WTC11 (cell line): ENCODE data around the gene ZNF74.

ENCODE experiments used
- NR3C1 ChIP-seq: sonication (generic); formaldehyde crosslinking; conservative IDR thresholded peaks from 2 replicates; pipeline ENCODE4 v1.8.1; 2023; ENCODE audit warnings: low read depth, mild to moderate bottlenecking, missing genetic modification reagents
- TEAD4 ChIP-seq: sonication (generic); formaldehyde crosslinking; IDR thresholded peaks from 2 replicates; pipeline ENCODE4 v1.8.0; 2022; ENCODE audit warnings: mild to moderate bottlenecking, missing genetic modification reagents
- ZNF317 ChIP-seq: sonication (generic); formaldehyde crosslinking; IDR thresholded peaks from 2 replicates; pipeline ENCODE4 v1.8.1; 2023; ENCODE audit warnings: low read depth, mild to moderate bottlenecking, moderate library complexity, missing genetic modification reagents, borderline replicate concordance
- ZNF671 ChIP-seq: fragments of 250-450 bp; sonication (Bioruptor Pico); IDR thresholded peaks from 2 replicates; pipeline ENCODE4 v1.8.0; 2021; ENCODE audit warnings: mild to moderate bottlenecking
- TF ChIP-seq, protein P1 (sequence below): sonication (generic); formaldehyde crosslinking; IDR thresholded peaks from 2 replicates; pipeline ENCODE4 v1.8.1; 2023; ENCODE audit warnings: mild to moderate bottlenecking, missing genetic modification reagents, borderline replicate concordance
- TF ChIP-seq, protein P2 (sequence below): fragments of 200-600 bp; IDR thresholded peaks from 2 replicates; pipeline ENCODE4 v1.8.0; 2022; ENCODE audit warnings: antibody characterized with exemption
- TF ChIP-seq, protein P3 (sequence below): sonication (generic); formaldehyde crosslinking; IDR thresholded peaks from 2 replicates; pipeline ENCODE4 v1.8.0; 2023; ENCODE audit warnings: missing genetic modification reagents, mild to moderate bottlenecking, borderline replicate concordance
- TF ChIP-seq, protein P4 (sequence below): sonication (generic); formaldehyde crosslinking; IDR thresholded peaks from 2 replicates; pipeline ENCODE4 v1.8.1; 2022; ENCODE audit warnings: mild to moderate bottlenecking, moderate library complexity, missing genetic modification reagents
- TF ChIP-seq, protein P5 (sequence below): sonication (generic); formaldehyde crosslinking; IDR thresholded peaks from 2 replicates; pipeline ENCODE4 v1.8.0; 2023; ENCODE audit warnings: mild to moderate bottlenecking, missing genetic modification reagents

DNA sequence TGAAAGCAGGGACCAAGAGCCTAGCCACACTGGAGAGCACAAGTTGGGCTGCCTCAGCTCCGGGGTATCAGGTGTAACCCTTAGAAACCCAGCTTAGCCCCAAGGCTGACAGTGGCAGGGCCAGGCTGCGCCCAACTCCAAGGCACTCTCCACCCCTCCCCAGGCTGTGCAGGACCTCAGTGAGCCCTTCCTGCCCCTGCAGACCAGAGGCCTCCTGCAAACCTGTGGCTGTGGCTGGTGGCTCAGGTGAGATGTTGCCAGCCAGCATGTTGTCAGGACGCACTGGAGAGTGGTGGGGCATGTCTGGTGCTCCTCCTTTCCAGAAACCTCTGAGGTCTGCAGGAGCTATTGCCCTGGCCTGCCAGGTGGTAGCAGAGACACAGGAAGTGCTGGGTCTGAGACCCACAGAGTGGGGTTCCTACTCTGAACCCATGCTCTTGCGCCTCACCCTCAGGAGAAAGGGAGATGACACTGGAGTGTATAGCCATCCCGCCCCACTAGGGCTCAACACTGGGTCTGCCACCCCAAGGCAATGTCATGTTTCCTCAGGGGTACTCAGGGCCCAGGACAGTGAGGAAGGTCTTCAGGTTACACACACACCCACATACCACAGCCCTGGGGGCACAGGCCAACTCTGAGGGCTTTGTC is 46.1 kb downstream of the ZNF74 start:
- TF ChIP-seq ZNF317 (CRISPR knock-in tag) (no peak), TEAD4 (CRISPR knock-in tag) (no peak), NR3C1 (CRISPR knock-in tag) (no peak), ZNF671 (CRISPR knock-in tag) (no peak)
- TF ChIP-seq, protein P1, sequence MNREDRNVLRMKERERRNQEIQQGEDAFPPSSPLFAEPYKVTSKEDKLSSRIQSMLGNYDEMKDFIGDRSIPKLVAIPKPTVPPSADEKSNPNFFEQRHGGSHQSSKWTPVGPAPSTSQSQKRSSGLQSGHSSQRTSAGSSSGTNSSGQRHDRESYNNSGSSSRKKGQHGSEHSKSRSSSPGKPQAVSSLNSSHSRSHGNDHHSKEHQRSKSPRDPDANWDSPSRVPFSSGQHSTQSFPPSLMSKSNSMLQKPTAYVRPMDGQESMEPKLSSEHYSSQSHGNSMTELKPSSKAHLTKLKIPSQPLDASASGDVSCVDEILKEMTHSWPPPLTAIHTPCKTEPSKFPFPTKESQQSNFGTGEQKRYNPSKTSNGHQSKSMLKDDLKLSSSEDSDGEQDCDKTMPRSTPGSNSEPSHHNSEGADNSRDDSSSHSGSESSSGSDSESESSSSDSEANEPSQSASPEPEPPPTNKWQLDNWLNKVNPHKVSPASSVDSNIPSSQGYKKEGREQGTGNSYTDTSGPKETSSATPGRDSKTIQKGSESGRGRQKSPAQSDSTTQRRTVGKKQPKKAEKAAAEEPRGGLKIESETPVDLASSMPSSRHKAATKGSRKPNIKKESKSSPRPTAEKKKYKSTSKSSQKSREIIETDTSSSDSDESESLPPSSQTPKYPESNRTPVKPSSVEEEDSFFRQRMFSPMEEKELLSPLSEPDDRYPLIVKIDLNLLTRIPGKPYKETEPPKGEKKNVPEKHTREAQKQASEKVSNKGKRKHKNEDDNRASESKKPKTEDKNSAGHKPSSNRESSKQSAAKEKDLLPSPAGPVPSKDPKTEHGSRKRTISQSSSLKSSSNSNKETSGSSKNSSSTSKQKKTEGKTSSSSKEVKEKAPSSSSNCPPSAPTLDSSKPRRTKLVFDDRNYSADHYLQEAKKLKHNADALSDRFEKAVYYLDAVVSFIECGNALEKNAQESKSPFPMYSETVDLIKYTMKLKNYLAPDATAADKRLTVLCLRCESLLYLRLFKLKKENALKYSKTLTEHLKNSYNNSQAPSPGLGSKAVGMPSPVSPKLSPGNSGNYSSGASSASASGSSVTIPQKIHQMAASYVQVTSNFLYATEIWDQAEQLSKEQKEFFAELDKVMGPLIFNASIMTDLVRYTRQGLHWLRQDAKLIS = no peak
- TF ChIP-seq, protein P2, sequence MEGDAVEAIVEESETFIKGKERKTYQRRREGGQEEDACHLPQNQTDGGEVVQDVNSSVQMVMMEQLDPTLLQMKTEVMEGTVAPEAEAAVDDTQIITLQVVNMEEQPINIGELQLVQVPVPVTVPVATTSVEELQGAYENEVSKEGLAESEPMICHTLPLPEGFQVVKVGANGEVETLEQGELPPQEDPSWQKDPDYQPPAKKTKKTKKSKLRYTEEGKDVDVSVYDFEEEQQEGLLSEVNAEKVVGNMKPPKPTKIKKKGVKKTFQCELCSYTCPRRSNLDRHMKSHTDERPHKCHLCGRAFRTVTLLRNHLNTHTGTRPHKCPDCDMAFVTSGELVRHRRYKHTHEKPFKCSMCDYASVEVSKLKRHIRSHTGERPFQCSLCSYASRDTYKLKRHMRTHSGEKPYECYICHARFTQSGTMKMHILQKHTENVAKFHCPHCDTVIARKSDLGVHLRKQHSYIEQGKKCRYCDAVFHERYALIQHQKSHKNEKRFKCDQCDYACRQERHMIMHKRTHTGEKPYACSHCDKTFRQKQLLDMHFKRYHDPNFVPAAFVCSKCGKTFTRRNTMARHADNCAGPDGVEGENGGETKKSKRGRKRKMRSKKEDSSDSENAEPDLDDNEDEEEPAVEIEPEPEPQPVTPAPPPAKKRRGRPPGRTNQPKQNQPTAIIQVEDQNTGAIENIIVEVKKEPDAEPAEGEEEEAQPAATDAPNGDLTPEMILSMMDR = no peak
- TF ChIP-seq, protein P3, sequence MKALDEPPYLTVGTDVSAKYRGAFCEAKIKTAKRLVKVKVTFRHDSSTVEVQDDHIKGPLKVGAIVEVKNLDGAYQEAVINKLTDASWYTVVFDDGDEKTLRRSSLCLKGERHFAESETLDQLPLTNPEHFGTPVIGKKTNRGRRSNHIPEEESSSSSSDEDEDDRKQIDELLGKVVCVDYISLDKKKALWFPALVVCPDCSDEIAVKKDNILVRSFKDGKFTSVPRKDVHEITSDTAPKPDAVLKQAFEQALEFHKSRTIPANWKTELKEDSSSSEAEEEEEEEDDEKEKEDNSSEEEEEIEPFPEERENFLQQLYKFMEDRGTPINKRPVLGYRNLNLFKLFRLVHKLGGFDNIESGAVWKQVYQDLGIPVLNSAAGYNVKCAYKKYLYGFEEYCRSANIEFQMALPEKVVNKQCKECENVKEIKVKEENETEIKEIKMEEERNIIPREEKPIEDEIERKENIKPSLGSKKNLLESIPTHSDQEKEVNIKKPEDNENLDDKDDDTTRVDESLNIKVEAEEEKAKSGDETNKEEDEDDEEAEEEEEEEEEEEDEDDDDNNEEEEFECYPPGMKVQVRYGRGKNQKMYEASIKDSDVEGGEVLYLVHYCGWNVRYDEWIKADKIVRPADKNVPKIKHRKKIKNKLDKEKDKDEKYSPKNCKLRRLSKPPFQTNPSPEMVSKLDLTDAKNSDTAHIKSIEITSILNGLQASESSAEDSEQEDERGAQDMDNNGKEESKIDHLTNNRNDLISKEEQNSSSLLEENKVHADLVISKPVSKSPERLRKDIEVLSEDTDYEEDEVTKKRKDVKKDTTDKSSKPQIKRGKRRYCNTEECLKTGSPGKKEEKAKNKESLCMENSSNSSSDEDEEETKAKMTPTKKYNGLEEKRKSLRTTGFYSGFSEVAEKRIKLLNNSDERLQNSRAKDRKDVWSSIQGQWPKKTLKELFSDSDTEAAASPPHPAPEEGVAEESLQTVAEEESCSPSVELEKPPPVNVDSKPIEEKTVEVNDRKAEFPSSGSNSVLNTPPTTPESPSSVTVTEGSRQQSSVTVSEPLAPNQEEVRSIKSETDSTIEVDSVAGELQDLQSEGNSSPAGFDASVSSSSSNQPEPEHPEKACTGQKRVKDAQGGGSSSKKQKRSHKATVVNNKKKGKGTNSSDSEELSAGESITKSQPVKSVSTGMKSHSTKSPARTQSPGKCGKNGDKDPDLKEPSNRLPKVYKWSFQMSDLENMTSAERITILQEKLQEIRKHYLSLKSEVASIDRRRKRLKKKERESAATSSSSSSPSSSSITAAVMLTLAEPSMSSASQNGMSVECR (CRISPR knock-in tag) = no peak
- TF ChIP-seq, protein P4, sequence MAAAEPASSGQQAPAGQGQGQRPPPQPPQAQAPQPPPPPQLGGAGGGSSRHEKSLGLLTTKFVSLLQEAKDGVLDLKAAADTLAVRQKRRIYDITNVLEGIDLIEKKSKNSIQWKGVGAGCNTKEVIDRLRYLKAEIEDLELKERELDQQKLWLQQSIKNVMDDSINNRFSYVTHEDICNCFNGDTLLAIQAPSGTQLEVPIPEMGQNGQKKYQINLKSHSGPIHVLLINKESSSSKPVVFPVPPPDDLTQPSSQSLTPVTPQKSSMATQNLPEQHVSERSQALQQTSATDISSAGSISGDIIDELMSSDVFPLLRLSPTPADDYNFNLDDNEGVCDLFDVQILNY (CRISPR knock-in tag) = no peak
- TF ChIP-seq, protein P5, sequence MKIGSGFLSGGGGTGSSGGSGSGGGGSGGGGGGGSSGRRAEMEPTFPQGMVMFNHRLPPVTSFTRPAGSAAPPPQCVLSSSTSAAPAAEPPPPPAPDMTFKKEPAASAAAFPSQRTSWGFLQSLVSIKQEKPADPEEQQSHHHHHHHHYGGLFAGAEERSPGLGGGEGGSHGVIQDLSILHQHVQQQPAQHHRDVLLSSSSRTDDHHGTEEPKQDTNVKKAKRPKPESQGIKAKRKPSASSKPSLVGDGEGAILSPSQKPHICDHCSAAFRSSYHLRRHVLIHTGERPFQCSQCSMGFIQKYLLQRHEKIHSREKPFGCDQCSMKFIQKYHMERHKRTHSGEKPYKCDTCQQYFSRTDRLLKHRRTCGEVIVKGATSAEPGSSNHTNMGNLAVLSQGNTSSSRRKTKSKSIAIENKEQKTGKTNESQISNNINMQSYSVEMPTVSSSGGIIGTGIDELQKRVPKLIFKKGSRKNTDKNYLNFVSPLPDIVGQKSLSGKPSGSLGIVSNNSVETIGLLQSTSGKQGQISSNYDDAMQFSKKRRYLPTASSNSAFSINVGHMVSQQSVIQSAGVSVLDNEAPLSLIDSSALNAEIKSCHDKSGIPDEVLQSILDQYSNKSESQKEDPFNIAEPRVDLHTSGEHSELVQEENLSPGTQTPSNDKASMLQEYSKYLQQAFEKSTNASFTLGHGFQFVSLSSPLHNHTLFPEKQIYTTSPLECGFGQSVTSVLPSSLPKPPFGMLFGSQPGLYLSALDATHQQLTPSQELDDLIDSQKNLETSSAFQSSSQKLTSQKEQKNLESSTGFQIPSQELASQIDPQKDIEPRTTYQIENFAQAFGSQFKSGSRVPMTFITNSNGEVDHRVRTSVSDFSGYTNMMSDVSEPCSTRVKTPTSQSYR = no peak
